GM21360 (cell line): ENCODE data around the gene TRPM2.

ENCODE experiments used
- ATAC-seq: cut with Tn5 transposase; IDR thresholded peaks from one replicate; pipeline ENCODE4 v1.9.1; 2021; ENCODE audit warnings: mild to moderate bottlenecking, moderate library complexity; ENCODE audit not compliant: unreplicated experiment

TRPM2 gene

DNA sequence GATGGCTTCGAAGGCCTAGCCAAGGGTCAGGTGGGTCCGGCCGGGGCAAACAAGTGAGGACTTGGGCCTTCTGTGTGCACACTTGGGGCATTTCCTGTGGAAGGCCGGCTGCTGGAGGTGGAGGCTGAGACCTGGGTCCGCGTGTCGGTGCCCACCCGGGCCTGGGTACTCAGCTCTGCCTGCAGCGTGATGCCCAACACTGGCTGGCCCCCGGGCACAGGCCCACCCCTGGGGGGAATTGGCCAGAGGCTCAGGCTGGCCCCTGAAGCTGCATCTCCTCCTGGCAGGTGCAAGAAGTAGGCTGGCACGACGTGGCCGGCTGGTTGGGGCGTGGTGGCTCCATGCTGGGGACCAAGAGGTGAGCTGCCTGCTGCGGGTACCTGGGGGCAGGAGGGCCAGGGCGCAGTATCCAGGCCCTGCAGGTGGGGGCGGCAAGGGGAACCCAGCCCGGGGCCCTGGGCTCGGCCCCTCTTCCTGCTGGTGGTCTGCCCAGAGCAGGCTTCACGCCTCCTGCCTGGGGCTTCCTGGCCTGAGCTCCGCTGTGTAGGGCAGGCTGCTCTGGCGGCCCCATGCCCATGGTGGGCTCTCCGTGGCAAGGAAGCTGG, 31.5 kb upstream of the TRPM2 start:
- no peak for ATAC-seq

DNA sequence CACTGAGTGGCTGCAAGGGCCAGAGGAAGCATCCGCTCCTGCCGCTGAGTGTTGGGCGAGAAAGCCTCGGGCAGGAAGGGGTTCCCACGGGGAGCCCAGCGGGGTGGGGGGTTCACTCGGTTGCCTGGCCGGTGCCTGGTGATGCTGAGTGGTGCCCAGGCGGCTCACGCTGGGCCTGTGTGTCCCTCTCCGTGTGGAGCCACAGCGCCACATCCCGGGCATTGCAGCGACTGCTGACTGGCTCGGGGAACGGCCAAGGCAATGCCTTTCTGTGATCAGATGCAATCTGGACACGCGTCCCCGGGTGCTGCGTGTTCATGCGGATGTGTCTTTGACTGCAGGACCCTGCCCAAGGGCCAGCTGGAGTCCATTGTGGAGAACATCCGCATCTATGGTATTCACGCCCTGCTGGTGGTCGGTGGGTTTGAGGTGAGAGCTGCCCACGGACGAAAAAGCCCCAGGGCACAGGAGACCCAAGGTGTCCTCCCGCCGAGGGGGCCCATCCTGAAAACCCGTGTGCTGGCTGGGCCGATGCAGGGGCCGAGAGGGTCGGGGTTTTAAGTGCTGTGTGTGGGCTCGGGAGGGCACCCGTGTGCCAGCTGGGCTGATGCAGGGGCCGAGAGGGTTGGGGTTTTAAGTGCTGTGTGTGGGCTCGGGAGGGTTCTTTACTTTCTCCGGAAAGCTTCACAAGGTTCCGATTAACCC, 30.6 kb upstream of the TRPM2 start:
- ATAC-seq = no peak

DNA sequence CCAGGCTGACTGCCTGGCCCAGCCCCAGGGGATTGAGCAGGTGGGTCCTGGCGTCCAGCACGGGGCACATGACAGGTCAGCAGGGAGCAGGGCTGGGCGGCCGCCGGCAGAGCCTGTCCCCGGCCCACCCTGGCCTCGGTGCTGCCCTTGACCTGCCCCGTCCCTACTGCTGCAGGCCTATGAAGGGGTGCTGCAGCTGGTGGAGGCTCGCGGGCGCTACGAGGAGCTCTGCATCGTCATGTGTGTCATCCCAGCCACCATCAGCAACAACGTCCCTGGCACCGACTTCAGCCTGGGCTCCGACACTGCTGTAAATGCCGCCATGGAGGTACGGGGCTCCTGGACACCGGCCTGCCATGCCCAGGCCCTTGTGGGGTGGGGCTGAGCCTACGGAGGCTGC, 29.8 kb upstream of the TRPM2 start:
- ATAC-seq = no peak

- no peak for ATAC-seq
Measured at GRCh38 chr21:44324106-44324853, 29.1 kb upstream of the TRPM2 start.

GRCh38 chr21:44324854-44325107, 28.6 kb upstream of the TRPM2 start:
- ATAC-seq = no peak

DNA sequence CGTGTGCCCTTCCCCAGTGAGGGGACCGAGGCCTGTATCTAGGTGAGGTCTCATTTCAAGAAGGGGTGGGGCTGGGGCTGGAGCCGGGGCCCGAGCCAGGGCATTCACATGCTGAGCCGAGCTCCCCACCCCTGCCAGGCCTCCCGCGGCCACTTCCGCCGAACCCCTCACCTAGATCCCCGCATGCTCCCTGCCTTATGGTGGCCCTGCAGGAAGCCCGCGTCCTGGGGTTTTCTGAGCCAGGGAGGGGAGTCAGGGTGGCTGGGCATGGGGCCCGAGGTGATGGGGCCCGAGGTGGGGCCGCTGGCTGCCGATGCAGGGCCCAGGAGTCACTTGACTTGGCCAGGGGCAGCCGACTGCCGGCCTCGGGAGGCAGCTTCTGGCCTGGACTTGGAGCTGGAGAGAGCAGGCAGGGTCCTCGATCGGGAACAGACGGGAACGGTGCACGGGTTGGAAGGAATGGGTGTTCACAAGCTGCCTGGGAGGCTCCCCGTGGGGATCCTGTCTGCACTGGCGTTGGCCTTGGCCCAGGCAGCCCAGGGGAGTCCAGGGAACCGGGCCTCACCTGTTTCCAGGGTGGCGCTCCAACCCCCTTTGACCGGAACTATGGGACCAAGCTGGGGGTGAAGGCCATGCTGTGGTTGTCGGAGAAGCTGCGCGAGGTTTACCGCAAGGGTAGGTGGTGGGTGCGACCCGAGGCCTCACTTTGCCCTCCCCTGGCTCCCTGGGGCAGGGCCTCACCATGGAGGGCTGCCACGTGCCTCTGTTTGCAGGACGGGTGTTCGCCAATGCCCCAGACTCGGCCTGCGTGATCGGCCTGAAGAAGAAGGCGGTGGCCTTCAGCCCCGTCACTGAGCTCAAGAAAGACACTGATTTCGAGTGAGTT, 27.8 kb upstream of the TRPM2 start:
- no peak for ATAC-seq

DNA sequence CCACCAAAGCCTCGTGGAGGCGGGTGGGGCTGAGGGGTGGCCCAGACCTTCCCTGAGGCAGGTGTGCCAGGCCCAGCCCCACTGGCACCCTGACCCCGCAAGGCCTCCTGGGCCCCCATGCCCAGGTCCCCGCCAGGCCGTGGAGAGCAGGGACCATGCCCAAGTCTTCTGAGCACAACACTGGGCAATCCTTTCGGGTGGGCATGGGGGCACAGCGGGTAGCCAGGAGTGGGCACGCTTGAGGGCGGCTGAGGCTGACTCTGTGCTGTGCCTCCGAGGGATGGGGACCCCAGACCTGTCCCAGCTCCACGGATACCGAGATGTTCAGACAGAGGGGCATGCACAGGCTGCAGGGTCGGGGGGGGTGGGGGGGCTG, 27.2 kb upstream of the TRPM2 start:
- no peak for ATAC-seq

DNA sequence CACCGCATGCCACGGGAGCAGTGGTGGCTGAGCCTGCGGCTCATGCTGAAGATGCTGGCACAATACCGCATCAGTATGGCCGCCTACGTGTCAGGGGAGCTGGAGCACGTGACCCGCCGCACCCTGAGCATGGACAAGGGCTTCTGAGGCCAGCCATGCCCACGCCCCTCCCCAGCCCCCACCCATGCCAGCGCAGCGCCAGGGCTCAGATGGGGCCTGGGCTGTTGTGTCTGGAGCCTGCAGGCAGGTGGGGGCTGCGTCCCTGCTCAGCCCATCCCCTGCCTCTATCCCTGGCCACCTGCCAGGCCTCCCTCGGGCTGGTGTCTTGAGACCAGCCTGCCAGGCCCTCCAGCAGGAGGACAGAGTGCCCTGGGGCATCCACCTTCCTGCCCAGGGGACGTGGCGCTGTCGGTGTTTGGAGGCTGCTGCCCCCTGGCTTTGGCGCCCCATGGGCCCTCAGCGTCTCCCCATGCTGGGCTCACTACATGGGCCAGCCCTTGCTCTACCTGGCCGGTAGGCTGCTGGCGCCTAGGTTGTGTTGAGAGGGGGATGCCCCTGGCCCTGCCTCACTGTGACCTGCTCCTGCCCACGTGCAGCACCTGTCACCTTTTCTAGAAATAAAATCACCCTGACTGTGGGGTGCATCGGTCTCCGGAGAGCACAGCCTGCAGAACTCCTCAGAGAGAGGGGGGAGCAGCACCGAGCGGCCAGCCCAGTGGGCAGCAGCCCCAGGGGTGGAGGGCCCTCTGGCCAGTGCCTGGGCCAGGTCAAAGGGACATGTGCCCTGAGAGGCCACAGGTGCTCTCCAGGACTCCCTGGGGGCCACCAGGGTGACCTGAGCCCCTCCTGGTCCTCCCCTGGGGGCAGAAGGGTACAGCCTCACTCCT, 26.5 kb upstream of the TRPM2 start:
- ATAC-seq = no peak

DNA sequence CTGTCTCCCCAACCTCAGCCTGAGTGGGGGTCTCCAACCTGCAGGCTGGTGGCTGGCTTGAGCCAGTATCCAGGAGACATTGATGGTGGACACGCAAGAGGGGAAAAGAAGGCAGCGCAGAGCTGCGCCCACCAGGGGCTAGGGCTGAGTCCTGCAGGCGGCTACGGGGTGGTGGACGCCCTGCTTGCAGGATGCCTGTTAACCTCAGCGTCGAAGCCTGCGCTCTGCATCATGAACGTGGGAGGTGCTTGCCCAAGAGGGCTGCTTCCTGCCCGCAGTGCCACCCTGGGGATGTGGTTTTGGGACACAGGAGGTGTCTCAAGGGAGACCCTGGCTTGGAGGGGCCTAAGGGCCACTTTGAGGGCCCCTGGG, 25.8 kb upstream of the TRPM2 start:
- no peak for ATAC-seq

DNA sequence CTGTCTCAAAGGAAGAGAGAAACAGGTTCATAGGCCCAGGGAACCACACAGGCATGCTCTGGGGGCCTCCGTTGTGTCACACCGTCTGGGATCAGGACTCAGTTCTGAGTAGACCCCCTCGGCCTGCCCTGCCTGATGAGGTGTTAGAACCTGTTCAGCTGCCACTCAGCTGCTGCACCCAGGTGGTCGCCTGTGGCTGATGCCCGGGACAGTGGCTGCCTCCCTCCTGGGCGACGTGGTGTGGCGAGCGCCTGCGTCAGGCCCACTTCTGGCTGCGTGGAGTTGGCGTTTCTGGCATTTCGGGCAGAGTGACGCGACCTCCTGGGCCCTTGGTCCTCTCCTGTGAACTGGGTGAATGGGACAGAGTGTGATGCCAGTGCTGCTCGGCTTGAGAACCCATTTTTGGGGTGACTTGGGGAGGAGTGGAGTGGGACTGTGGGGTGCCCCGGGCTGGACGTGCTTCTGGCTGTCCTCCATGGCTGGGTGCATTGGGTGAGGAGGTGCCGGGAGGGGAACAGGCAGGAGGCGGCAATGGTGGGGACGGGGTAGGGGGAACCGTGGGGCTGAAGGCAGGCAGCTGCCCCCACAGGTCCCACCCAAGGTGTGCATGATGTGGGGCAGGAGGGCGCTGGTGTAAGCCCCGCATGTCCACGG, 25.1 kb upstream of the TRPM2 start:
- no peak for ATAC-seq

- ATAC-seq = no peak
Measured at GRCh38 chr21:44329086-44329889, 24.1 kb upstream of the TRPM2 start.

DNA sequence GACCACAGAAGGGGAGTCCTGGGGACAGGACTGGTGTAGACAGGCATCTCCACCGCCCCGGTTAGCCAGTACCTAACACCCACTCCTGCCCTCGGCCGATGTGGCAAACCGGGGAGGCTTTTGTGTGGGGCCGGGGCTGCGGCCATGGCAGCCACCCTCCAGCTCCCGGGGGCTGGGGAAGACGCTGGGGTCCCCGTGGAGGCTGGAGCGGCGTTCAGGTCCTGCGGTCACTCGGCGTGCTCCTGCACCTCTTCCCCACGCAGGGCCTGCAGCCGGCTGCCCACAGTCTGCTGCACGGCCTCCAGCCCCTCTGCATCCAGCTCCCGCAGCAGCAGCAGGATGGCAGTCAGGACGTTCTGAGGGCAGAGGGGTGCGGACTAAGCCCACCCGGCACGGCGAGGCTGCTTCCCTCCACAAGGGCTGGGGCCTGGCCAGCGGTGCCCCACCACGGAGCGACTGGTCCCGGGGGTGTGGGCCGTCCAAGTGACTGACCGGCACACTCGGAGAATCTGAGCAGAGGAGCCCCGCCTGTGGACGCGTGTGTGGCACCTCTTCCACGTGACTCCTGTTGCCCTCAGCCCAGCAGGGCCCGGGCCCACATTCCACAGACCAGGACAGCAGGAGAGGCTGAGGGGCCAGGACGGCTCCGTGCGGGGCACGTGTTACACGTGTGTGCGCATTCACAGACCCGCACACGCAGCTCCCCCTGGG, 23.3 kb upstream of the TRPM2 start:
- ATAC-seq = no peak

DNA sequence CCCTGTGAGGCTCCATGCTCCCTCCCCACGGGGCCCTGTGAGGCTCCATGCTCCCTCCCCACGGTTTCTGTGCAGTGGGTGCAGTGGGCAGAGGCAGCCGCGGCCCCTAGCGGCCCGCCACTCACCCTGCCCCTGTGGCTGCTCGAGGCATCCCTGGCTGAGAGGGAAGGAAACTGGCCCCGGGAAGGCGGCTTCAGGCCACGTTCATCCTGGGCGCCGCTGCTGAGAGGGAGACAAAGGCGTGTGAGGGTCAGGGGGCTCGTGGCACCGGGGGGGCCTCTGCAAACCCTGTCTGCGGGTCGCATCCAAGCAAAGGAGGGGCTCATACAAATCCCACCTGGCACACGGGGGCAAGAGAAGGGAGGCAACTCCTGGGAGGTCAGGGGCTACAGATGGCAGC, 22.7 kb upstream of the TRPM2 start:
- no peak for ATAC-seq

GRCh38 chr21:44331209-44331608, 22.2 kb upstream of the TRPM2 start:
- ATAC-seq = no peak

GRCh38 chr21:44331650-44332307, 21.6 kb upstream of the TRPM2 start:
- no peak for ATAC-seq

- no peak for ATAC-seq
Measured at GRCh38 chr21:44332383-44332782, 21.0 kb upstream of the TRPM2 start.

- ATAC-seq = no peak
Measured at GRCh38 chr21:44332965-44333364, 20.5 kb upstream of the TRPM2 start.
